Posterior cingulate gyrus (tissue), 11 donors: ENCODE data around the gene RICTOR.
A peak's percentile ranks its signal among the peaks of the same experiment; 100 is the strongest.

Source experiments
- DNase-seq, 10 donors: peaks; one replicate each; pipeline versions ENCODE4 v3.0.0 to v3.0.0-alpha.2; 2020 to 2021; ENCODE audit warnings: mixed read lengths in 3 of 10
- intact Hi-C: fragments of 100-400 bp; cut with DNase I; formaldehyde crosslinking; loops from one replicate; pipeline ENCODE4 v1.15.1; 2023

The RICTOR gene

DNA sequence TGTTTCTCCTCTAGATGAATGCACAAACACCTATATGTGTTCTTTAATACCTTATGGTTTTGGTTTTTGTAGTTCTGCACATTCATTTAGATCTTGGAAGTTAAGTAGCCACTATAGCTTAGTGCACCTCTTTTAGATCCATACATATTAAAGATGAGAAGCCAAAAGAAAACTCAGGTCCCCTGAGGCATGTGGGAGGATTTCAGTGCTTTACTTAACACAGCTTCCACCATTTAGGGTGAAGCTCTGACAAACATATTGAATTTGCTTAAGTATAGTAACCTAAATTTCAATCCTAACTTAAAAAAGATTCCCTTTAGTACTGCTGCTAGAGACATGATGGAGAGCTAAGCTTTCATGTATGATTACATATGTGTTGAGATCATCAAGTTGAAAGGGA, 25.6 kb upstream of the RICTOR start:
- DNase-seq = no peak
- intact Hi-C loops = no loop called here

DNA sequence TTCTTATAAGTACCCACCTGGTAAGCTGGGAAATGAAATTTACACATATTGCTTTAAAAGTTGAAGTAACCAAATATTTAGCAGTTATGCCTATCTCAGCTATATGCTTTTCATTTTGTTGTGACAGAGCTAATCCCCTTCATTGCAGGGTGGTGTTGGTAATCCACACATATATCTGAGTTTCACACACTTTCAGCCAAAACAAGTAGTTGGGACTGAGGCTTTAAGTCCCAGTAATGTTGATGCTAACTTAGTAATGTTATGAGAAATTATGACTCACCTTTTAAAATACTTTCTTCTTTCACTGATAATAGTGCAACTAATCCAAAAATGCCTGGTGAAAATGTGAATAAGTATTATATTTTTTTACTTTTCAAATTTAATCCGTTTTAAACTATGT, 19.2 kb upstream of the RICTOR start:
- intact Hi-C loops = no loop called here

DNA sequence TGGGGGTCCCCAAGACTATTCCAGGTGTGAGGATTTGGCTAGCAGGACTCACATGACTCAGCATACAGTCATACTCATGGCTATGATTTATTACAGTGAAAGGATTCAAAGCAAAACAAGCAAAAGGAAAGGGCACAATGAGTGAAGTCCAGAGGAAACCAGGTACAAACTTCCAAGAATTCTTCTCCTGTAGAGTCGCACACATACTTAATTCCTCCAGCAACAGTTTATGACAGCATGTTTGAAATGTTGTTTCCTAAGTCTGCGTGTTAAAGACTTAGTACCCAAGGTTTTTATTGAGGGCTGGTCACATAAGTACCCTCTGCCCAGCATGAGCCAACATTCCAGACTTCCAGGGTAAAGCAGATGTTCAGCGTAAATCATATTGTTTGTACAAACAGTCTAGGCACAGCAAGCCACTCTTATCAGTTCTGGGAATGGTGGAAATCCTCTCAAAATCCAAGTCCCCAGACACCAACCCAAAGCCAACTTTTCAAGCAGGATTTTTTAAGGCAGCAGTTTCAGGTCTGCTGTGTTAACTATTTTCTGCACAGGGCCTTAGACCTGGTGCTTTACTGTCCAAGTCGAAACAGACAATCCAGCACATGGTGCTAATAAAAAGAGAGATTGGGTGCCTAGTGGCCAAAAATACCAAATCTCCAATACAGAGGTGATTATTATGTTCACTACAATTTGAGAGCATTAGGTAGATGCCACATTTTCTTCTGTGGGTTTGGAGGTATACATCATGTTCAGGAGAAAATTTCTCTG, 18.6 kb upstream of the RICTOR start:
- DNase-seq = no peak

More for the DNA sequence above, 19.2 kb upstream of the RICTOR start:
- no peak for DNase-seq

DNA sequence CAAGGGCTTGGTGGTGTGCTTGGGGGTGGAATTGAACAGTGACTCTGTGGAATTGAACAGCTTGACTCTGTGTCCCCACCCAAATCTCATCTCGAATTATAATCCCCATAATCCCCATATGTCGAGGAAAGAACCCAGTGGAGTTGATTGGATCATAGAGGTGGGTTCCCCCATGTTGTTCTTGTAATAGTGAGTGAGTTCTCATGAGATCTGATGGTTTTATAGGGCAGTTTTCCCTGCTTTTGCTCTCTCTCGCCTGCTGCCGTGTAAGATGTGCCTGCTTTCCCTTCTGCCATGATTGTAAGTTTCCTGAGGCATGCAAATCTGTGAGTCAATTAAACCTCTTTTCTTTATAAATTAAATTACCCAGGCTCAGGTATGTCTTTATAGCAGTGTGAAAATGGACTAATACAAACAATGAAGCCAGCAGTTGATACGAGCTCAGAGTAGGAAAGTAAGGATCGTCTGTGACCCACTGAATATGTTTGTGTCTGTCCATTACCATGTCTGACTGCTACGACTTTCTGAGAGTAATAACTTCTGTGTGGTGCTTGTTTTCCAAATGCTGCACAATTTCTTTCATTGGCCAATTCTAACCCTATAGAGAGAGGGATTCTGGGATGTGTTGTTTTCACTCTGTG, 17.9 kb upstream of the RICTOR start:
- intact Hi-C loops = no loop called here

More for the DNA sequence above, 18.6 kb upstream of the RICTOR start:
- intact Hi-C loops = no loop called here

DNA sequence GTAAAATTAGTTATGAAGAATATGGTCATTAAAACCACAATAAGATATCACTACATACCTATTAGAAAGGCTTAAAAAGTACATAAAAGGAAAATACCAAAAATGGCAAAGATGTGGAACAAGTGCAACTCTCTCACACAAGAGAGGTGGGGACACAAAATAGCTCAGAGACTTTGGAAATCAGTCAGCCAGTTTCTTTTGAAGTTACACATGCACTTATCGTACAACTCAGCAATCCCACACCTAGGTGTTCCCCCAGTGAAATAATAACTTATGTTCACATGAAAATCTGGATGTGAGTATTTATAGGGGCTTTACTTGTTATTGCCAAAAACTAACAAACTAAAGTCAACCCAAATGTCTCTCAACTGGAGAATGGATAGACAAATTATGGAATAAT, 9.8 kb upstream of the RICTOR start:
- DNase-seq = no peak
- intact Hi-C loops = loop anchor here (10.0 kb wide), 1 partner anchor 249 kb away; no protein-coding TSS in a partner anchor

More for the DNA sequence above, 17.9 kb upstream of the RICTOR start:
- DNase-seq = no peak

DNA sequence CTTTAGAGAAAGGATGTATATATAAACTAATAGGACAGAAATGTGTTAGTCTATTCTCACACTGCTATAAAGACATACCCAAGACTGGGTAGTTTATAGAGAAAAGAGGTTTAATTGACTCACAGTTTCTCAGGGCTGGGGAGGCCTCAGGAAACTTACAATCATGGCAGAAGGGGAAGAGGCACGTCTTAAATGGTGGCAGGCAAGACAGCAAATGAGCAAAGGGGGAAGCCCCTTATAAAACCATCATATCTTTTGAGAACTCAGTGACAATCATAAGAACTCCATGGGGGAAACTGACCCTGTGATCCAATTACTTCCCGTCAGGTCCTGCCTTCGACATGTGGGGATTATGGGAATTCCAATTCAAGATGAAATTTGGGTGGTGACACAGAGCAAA, 8.8 kb upstream of the RICTOR start:
- no peak for DNase-seq
- intact Hi-C loops = loop anchor here (10.0 kb wide), 1 partner anchor 248 kb away; no protein-coding TSS in a partner anchor

DNA sequence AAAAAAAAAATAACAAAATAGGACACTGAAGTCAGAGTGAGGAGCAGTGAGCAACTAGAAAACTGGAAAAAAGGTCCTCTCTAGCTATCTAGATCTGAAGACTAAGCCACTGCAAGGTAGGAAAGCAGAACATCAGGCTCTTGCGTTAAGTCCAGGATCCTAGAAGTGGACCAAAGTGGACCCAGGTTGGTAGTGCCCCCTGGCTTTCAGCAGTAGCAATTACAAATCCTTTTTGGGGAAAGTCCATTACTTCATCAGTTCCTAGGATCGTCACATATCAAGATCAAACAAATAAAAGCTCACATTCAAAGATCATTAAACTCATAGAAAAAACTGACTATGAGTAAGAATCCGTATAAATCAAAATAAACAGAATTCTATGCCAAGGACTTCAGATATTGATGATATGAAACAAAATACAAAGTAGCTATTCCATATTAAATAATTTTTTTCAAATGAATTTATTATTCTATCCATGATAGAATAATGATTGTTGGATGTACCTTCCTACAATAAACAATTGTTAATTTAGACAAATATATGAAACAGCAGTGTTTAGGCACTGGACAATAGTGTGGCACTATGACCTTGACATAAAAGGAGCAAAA, 6.5 kb upstream of the RICTOR start:
- peak in 6 of 10 donors; percentile 25 to 87 (median 50) for DNase-seq
- intact Hi-C loops = loop anchor here (10.0 kb wide), 1 partner anchor 246 kb away; no protein-coding TSS in a partner anchor

DNA sequence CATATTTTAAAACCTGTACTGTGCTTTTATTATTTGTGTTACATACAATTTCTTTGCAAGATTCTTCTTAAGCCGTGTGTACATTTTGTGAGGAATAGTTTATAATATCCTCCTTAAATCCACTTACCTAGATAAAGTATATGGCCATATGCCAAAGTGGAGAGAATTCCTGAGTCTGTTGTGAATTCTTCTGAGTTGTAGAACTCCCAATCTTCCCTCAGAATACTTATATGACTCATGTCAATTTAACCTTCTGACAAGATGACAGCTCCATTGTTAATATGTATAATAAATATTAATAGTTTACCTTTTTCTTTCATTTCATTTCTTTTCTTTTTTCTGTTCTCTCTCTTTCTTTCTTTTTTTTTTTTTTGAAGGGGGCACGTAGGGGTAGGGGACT, 6.0 kb upstream of the RICTOR start:
- no peak for DNase-seq
- intact Hi-C loops = loop anchor here (10.0 kb wide), 1 partner anchor 245 kb away; no protein-coding TSS in a partner anchor

DNA sequence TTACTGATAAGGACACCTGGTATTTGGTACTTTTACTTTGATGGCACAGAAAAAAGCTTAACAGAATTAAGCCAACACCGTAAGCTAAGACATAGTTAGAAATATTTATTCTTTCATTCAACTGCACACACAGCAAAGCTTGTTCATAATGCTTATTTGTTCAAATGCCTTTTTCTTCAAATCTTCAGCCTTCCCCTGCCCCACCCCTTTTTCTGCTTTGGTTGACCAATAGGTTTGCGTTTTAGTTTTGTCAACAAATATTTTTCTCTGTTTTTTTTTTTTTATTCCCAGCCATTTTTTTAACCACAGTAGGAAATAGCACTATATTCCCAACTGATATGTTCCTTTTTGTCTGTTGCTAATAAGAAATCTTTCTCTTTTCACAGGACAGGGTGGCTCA, 4.9 kb upstream of the RICTOR start:
- intact Hi-C loops = loop anchor here (10.0 kb wide), 1 partner anchor 524 kb away; the partner anchor contains the start of gene LIFR
- DNase-seq = no peak

DNA sequence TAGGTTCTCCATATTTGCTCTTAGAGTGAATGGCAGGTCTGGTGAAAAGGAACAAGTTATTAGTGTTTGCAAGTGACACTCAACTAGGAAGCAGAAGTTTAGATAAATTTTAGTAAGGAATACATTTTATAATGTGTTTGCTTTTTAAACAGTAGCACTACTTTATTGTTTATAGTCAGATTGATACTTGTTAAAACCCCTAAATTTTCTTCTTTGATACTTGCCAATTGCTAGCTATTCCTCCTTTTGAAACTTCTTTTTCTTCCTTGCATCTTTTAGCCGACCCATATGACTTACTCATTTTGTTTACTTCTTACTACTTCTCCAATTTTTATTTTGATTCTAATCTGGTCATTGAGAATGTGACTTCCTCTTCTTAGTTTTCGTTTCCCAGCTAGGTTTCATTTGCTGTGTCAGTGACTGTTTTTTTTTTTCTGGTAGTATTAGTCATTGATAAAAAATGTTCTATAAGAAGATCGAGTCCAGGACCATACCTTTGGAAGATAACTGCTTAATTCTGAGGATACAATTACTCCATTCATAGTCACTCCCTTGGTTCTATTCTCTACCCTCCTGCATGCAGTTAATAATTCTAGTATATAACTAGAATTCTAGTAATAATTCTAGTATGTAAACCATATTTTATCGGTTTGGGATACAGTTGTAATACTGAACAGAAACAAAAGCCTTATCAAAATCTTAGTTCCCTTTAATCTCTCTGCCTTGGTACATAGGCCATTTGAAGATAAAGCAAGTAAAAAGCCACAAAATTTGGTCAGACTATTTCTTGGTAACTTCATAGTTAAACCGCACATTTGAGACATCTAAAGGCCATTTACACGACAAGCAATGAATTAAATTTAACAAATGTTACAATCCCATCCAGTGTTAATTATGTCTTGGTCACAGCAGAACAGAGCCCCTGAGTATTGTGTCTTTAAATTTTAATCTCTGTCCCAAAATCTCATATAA, 2.8 kb upstream of the RICTOR start:
- no peak for DNase-seq
- intact Hi-C loops = loop anchor here (10.0 kb wide), 1 partner anchor 522 kb away; the partner anchor contains the start of gene LIFR

DNA sequence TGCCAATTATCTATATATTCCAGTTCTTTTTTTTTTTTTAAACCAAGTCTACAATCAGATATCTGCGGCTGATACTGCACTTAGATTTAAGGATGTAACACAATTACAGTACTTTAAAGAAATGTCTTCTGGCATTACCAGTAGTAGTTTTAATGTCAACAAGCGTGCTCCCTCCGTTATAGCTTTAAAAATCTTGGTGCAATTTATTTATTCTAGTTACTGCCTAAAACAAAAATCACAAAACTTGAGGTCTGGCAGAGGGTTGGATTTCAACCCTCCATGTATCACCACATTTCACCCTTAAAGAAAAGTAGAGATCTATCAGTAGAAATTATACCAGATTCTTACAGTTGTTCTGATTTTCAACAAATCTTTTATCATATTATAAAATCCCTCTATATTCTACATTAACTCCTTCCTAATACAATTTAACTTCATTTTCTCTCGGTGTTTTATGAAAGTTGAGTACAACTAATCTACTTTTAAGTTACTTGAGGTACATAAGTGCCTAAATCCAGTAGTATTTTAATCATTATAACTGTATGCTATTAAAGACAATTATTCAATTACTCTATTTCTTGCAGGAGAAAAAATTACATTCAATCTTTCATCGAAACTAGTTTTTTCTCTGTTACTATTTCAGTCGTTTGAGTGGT, 2.0 kb upstream of the RICTOR start:
- DNase-seq = no peak
- intact Hi-C loops = loop anchor here (10.0 kb wide), 1 partner anchor 521 kb away; the partner anchor contains the start of gene LIFR

DNA sequence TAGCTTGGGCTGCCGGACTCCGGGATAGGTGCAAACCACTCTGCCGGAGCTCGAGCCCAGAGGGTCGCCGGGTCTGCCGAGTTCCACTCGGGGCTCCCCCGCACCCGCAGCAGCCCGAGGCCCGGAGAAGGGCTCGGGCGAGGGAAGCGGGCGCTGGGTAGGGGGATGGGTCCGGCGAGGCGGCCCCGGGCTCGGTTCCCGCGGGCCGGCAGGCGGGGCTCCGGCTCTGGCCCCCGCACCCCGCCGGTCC, 507 bp downstream of the RICTOR start:
- DNase-seq = peak in 2 of 10 donors; percentile 20 to 83
- intact Hi-C loops = loop anchor here (5.0 to 10.0 kb wide), 2 partner anchors 76 to 519 kb away; partner anchors contain the start of gene LIFR

DNA sequence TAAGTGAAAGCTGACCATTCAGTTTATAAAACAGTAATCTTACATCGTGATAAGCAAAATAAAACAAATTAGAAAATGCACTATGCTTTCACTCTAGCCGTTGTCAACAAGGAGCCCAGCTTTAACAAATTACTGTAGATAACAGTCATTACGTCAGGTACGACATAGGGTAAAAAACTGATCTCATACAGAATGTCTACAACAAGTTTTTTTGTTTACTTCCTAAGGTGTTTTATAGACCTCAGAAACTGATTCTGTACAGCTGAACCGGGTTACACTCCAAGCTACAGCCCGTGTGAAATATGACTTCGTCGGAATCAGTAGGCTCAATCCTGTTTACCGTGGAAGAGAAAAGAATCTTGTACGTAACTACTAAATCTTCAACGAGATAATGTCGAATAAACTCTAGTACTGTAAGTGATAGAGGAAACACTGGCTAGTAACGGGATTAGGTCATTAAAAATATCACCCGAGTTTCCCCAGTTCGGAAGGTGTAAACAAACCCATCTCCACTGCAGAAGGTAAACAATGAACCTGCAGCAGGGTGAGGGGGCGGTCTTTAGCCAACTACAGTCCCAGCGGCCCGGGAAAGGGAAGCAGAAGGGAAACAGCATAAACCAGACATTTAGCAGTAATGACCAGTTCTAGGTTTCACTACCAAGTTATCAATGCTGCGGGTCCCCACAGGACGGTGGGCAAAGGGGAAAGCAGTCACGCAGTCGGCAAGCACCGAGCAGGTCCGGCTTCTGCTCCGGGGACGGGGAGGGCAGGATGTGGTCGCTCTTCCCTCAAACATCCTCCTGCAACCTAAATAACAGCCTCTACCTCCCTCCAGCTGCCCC, 1.1 kb downstream of the RICTOR start:
- intact Hi-C loops = loop anchor here (5.0 to 10.0 kb wide), 2 partner anchors 76 to 518 kb away; partner anchors contain the start of gene LIFR

DNA sequence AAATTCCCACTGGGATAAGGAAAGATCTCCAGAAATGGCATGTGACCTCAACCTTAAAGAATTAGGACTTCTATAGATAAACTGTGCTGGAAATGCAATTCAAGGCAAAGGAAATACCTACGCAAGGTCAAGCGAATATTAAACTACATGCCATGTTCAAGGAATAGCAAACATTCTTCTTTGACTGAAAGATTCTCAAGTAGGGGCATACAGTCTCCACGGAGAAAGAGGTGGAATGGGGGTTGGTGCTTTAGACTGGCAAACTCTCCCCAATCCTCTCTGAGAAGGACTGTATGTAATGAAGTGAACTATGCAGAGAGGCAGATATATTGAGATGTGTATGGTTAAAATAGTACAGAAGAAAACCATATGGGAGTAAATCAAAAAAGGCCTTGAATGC, 6.1 kb downstream of the RICTOR start:
- intact Hi-C loops = no loop called here
- no peak for DNase-seq

More for the DNA sequence above, 1.1 kb downstream of the RICTOR start:
- DNase-seq = peak in 9 of 10 donors; percentile 20 to 89 (median 41)

DNA sequence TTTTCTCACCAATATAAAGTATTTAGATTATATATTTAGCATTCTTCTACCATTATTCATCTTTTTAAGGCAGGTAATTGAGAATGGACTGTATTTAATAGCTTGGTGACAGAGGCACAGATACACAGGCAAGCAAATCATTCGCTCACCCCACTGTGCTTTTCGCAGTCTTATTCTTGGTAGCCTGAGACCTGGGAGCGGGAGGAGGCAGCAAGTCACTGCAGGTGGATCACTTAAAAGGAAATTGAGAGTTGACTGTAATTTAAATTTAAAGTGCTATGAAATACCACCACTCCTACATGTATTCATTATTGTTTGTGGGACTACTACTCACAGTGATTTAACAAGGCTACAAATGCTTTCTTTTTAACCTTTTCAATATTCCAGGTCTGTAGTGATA, 9.7 kb downstream of the RICTOR start:
- intact Hi-C loops = no loop called here
- DNase-seq = no peak

DNA sequence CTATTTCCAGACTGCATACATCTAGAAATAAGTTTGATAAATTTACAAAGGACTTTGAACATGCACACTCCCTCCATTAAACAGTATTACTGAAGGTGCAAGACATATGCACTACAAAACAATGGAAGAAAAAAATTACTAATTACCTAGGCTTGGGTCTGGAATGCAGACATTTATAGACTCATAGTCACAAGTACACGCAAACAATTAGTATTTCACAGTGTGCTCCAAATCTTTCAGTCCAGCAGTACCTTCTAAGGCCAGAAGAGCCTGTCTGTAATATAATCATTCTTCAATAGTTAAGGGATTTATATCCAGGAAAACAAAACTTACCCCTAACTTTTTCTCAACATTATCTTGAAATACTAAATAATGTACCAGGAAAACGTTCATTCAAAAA, 11.2 kb downstream of the RICTOR start:
- intact Hi-C loops = no loop called here
- DNase-seq = no peak

DNA sequence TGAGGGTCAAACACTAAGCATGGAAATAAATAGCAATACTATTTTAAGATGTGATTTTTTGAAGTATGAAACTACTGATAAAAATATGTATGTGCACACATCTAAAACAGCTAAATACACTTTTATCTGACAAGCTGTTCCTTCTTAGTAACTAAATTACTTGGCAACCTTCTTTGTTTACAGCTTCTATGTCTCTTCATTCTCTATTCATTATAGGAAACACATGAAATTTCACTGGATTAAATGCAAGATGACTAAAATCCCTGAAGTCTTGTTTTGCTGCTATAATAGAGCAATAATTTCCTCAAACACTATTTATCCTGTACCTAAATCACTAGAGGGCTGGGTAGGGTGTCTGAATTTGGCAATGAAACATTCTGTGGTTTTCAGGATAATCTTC, 11.7 kb downstream of the RICTOR start:
- DNase-seq = no peak
- intact Hi-C loops = no loop called here

DNA sequence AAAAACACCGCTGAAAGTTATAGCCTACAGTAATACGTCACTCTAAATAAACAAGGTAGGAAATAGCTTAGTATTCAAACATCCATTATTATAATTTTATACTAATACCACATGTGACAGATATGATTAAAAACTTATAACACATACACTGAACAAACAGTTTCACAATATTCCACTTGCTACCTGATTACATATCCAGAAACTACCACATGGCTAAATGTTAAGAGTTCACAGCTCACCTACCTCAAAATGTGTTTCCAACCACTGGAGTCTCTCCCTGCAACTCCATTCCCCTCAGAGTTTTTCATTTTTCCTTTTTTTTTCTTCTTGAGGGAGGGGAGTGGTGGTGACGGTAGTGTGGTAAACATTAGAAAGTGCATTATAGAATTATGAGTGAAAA, 12.1 kb downstream of the RICTOR start:
- intact Hi-C loops = no loop called here
- DNase-seq = no peak

DNA sequence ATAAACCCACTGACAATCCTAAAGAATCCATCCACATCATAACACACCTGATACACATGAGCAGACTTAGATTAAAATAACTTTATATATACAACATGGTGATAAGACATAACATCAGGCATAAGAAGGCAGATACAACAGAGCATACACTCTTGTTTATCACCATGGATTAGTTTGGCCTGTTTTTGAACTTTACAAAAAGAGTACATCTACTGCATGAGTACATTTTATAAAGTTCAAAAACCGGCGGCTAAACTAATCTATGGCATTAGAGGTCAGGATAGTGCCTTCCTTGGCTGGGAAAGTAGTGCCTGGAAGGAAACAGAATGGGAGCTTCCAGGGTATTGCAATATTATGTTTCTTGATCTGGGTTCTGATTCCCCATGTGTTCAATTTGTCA, 15.1 kb downstream of the RICTOR start:
- intact Hi-C loops = no loop called here
- no peak for DNase-seq
